Activated CD4-positive, alpha-beta T cell treated with anti-CD3 and anti-CD28 coated beads for 4 hours (primary cell): ENCODE data around the gene HNRNPLL.
A peak's percentile ranks its signal among the peaks of the same experiment; 100 is the strongest.
"Not testable (repeated sequence)": the region's sequence is repeated elsewhere in the genome, so short reads cannot be mapped to it uniquely, and the experiment has no call there.

ENCODE experiments used
- DNase-seq, 2 donors: peaks; one replicate each; pipeline ENCODE4 v3.0.0-alpha.2; 2020

The HNRNPLL gene

GRCh38 chr2:38552259-38552658 is 50.5 kb downstream of the HNRNPLL start:
- DNase-seq: no peak

- no peak for DNase-seq
These were observed 51.0 kb downstream of the HNRNPLL start for GRCh38 chr2:38551746-38552145.

GRCh38 chr2:38551171-38551570 is 51.6 kb downstream of the HNRNPLL start:
- no peak for DNase-seq

- no peak for DNase-seq
These were observed 52.9 kb downstream of the HNRNPLL start for GRCh38 chr2:38549851-38550250.

- DNase-seq: no peak
These were observed 53.5 kb downstream of the HNRNPLL start for GRCh38 chr2:38549071-38549704.

- DNase-seq: no peak
These were observed 54.9 kb downstream of the HNRNPLL start for GRCh38 chr2:38547791-38548190.

GRCh38 chr2:38546585-38546984 is 56.1 kb downstream of the HNRNPLL start:
- DNase-seq: no peak

GRCh38 chr2:38546064-38546463 is 56.7 kb downstream of the HNRNPLL start:
- no peak for DNase-seq

GRCh38 chr2:38542248-38542631 is 60.5 kb downstream of the HNRNPLL start:
- peak; percentile 17 to 21 for DNase-seq

- no peak for DNase-seq
These were observed 62.0 kb downstream of the HNRNPLL start for GRCh38 chr2:38540580-38541286.

GRCh38 chr2:38539086-38539485 is 63.6 kb downstream of the HNRNPLL start:
- no peak for DNase-seq

- DNase-seq: no peak
These were observed 64.7 kb downstream of the HNRNPLL start for GRCh38 chr2:38537937-38538525.

- not testable (repeated sequence) for DNase-seq
These were observed 65.4 kb downstream of the HNRNPLL start for GRCh38 chr2:38537296-38537695.

GRCh38 chr2:38535744-38536506 is 66.8 kb downstream of the HNRNPLL start:
- peak; percentile 77 to 79 for DNase-seq

- DNase-seq: no peak
These were observed 67.4 kb downstream of the HNRNPLL start for GRCh38 chr2:38535404-38535743.

- DNase-seq: no peak
These were observed 67.9 kb downstream of the HNRNPLL start for GRCh38 chr2:38534746-38535403.

GRCh38 chr2:38533757-38534545 is 68.8 kb downstream of the HNRNPLL start:
- DNase-seq: no peak

- DNase-seq: no peak
These were observed 69.5 kb downstream of the HNRNPLL start for GRCh38 chr2:38533180-38533579.

GRCh38 chr2:38532366-38532765 is 70.4 kb downstream of the HNRNPLL start:
- no peak for DNase-seq

- DNase-seq: no peak
These were observed 73.5 kb downstream of the HNRNPLL start for GRCh38 chr2:38529208-38529607.

- DNase-seq: no peak
These were observed 74.2 kb downstream of the HNRNPLL start for GRCh38 chr2:38528534-38528933.

- DNase-seq: peak; percentile 35 to 41
These were observed 74.7 kb downstream of the HNRNPLL start for GRCh38 chr2:38528008-38528442.
